C4-2B (cell line): ENCODE measurements around the gene CTU2.

Source experiments
- ZFX ChIP-seq: fragments of 450-650 bp; IDR thresholded peaks from 2 replicates; pipeline ENCODE4 v1.6.1; 2017
- TF ChIP-seq, protein P1 (sequence below): fragments of 450-650 bp; conservative IDR thresholded peaks from 2 replicates; pipeline ENCODE4 v1.5.1; 2017; ENCODE audit warnings: mild to moderate bottlenecking

DNA sequence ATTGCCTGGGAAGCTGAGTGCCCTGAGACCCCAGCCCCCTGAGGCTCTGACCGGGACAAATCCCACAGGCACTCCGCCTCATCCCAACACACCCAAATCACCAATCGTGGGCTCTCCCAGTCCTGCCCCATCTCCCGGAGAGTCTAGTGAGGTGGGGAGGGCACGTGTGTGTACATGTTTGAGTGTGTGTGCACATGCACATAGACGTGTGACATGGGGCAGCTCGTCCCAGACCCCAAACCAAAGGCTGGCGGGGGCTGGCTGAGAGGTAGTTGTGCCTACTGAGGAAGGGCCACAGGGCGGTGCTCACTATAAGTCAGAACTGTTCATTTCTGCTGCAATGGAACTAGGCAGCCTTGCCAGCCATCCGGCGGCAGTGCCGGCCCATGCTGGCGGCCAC, 28.6 kb upstream of the CTU2 start:
- TF ChIP-seq, protein P1, sequence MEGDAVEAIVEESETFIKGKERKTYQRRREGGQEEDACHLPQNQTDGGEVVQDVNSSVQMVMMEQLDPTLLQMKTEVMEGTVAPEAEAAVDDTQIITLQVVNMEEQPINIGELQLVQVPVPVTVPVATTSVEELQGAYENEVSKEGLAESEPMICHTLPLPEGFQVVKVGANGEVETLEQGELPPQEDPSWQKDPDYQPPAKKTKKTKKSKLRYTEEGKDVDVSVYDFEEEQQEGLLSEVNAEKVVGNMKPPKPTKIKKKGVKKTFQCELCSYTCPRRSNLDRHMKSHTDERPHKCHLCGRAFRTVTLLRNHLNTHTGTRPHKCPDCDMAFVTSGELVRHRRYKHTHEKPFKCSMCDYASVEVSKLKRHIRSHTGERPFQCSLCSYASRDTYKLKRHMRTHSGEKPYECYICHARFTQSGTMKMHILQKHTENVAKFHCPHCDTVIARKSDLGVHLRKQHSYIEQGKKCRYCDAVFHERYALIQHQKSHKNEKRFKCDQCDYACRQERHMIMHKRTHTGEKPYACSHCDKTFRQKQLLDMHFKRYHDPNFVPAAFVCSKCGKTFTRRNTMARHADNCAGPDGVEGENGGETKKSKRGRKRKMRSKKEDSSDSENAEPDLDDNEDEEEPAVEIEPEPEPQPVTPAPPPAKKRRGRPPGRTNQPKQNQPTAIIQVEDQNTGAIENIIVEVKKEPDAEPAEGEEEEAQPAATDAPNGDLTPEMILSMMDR: no peak
- TF ChIP-seq ZFX: no peak
